Erythroblast (primary cell): Measurements from ENCODE around the gene FMO4.

Source experiments
- GATA1 ChIP-seq: IDR thresholded peaks from 2 replicates; pipeline ENCODE4 v1.6.1; 2011; ENCODE audit warnings: low read depth, mild to moderate bottlenecking, control low read depth, low read length, moderate library complexity
- POLR2A ChIP-seq: IDR thresholded peaks from 2 replicates; pipeline ENCODE4 v1.6.1; 2011; ENCODE audit warnings: mild to moderate bottlenecking, low read length

GRCh38 chr1:171311771-171312558, 2.0 kb upstream of the FMO4 start:
- no peak for TF ChIP-seq POLR2A
- no peak for TF ChIP-seq GATA1
